ENCODE results near the gene TDRD12. TPM values are rescaled to one million over a fixed set of nuclear protein-coding genes. Genes with fewer than 3 reads are reported as not detected.

Gene TDRD12
- total RNA-seq, 1 donor from 2014 or later, result 0.74 TPM

GRCh38 chr19:32748497-32748896 is 28.9 kb downstream of the TDRD12 start:
- no peak overlapping the region for H3K4me3 ChIP-seq
- no peaks in the 10 kb centered on the region for H3K36me3 ChIP-seq
- H3K27me3 ChIP-seq, result no peaks in the 10 kb centered on the region
- H3K27ac ChIP-seq, result no peak overlapping the region
- no peak for DNase-seq (ENCODE audit: extremely low spot score in 2 of 2)
- intact Hi-C loops (cut with DNase I), result no loop called here
- TF ChIP-seq POLR2A (IDR thresholded peaks at IDR 0.05) (no peak), POLR2AphosphoS5 (IDR thresholded peaks at IDR 0.05; ENCODE audit: insufficient read depth in 1 of 2, low read depth in 1 of 2) (no peak), CTCF (IDR thresholded peaks at IDR 0.05) (no peak)
- H3K4me1 ChIP-seq, result no peaks in the 10 kb centered on the region
- no peaks in the 10 kb centered on the region for H3K9me3 ChIP-seq

DNA sequence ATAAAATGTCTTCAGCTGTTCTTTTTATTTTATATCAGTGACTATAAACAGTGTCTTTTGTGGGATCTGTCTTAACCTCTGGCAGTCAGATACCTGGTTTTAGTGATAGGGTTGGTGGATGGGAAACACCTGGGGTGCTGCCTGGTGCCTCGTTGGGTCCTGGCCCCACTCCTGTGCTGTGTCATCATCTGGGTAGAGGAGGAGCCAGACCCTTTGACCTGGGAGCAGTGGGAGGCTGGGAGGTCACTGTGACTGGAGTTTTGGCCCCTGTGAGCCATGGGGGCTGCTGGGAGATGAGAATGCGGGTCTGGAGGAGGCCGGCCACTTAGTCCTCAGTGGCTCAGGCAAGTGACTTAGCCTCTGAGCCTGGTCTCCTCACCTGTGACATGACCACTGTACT is 29.4 kb downstream of the TDRD12 start:
- Histone ChIP-seq H3K27me3 (no peaks in the 10 kb centered on the region), H3K4me1 (no peaks in the 10 kb centered on the region), H3K4me3 (no peak overlapping the region), H3K27ac (no peak overlapping the region), H3K9me3 (no peaks in the 10 kb centered on the region), H3K36me3 (no peaks in the 10 kb centered on the region)
- intact Hi-C loops (cut with DNase I), result no loop called here
- TF ChIP-seq POLR2AphosphoS5 (IDR thresholded peaks at IDR 0.05; ENCODE audit: insufficient read depth in 1 of 2, low read depth in 1 of 2) (no peak), CTCF (IDR thresholded peaks at IDR 0.05) (no peak)
- no peak for DNase-seq (ENCODE audit: extremely low spot score in 2 of 2)

- Histone ChIP-seq H3K27ac (no peak overlapping the region), H3K4me3 (no peak overlapping the region), H3K36me3 (no peaks in the 10 kb centered on the region), H3K9me3 (no peaks in the 10 kb centered on the region), H3K27me3 (no peaks in the 10 kb centered on the region), H3K4me1 (no peaks in the 10 kb centered on the region)
- no peak for DNase-seq (ENCODE audit: extremely low spot score in 2 of 2)
- intact Hi-C loops (cut with DNase I), result no loop called here
- no peak for TF ChIP-seq CTCF (IDR thresholded peaks at IDR 0.05)
- no peak for TF ChIP-seq POLR2AphosphoS5 (IDR thresholded peaks at IDR 0.05; ENCODE audit: insufficient read depth in 1 of 2, low read depth in 1 of 2)
- no peak for TF ChIP-seq POLR2A (IDR thresholded peaks at IDR 0.05)
These were observed 29.8 kb downstream of the TDRD12 start for GRCh38 chr19:32749361-32749760.

- Histone ChIP-seq H3K27ac (no peak overlapping the region), H3K9me3 (no peaks in the 10 kb centered on the region)
These were observed 31.0 kb downstream of the TDRD12 start for GRCh38 chr19:32750441-32751055.

More at GRCh38 chr19:32750441-32751055, 31.0 kb downstream of the TDRD12 start:
- Histone ChIP-seq H3K27me3 (no peaks in the 10 kb centered on the region), H3K36me3 (no peaks in the 10 kb centered on the region), H3K4me1 (no peaks in the 10 kb centered on the region), H3K4me3 (no peak overlapping the region)
- intact Hi-C loops (cut with DNase I), result no loop called here
- no peak for DNase-seq (ENCODE audit: extremely low spot score in 2 of 2)
- TF ChIP-seq POLR2AphosphoS5 (IDR thresholded peaks at IDR 0.05; ENCODE audit: insufficient read depth in 1 of 2, low read depth in 1 of 2) (no peak), POLR2A (IDR thresholded peaks at IDR 0.05) (no peak), CTCF (IDR thresholded peaks at IDR 0.05) (no peak)
